GM12872 (cell line): Measurements from ENCODE around the gene ZDHHC8.

Experiments
- TF ChIP-seq, protein P1 (sequence below): IDR thresholded peaks from 3 replicates; pipeline ENCODE4 v1.5.1; 2011; ENCODE audit warnings: low read depth, mild to moderate bottlenecking, low read length, moderate library complexity; ENCODE audit not compliant: insufficient read depth

Gene ZDHHC8

DNA sequence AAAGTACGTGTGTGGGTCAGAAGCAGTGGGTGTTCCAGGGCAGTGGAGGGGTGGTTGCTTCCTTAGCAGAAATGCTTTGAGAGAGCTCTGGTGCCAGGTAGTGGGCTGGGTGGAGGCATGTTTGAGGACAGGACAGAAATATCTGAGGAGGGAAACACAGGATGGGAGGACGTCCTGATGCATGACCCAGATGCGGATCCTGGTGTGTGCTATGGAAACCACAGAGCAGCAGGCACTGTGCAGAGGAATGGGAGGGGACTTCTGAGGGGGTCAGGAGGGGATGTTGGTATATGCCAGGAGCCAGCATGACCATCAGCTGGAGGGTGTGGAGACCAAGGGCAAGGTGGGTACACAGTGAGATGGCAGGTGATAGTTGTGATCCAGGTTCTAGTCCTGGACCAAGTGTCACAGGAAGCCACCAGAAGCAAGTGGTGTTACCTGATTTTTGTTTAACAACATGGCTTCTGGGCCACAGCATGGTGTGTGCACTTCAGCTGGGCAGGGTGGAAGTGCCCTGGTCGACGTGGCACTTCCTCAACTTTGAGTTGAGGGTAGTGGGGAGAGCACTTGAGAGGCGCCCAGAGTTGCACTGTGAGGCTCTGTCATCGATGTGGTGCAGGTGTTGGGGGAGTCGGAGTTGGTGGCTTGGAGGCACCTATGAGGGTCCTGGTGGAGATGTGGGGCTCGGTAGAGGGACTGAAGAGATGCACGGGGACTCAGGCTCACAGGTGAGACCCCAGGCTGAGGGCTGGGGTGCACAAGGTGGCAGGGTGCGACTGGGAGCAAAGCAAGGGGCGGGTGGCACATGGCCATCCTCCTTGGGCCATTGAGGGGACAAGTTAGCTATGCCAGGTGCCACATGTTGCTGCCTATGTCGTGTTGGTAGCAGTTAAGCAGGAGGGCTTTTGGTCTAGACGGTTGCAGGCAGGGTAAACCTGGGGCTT, 44.0 kb upstream of the ZDHHC8 start:
- TF ChIP-seq, protein P1, sequence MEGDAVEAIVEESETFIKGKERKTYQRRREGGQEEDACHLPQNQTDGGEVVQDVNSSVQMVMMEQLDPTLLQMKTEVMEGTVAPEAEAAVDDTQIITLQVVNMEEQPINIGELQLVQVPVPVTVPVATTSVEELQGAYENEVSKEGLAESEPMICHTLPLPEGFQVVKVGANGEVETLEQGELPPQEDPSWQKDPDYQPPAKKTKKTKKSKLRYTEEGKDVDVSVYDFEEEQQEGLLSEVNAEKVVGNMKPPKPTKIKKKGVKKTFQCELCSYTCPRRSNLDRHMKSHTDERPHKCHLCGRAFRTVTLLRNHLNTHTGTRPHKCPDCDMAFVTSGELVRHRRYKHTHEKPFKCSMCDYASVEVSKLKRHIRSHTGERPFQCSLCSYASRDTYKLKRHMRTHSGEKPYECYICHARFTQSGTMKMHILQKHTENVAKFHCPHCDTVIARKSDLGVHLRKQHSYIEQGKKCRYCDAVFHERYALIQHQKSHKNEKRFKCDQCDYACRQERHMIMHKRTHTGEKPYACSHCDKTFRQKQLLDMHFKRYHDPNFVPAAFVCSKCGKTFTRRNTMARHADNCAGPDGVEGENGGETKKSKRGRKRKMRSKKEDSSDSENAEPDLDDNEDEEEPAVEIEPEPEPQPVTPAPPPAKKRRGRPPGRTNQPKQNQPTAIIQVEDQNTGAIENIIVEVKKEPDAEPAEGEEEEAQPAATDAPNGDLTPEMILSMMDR: no peak

DNA sequence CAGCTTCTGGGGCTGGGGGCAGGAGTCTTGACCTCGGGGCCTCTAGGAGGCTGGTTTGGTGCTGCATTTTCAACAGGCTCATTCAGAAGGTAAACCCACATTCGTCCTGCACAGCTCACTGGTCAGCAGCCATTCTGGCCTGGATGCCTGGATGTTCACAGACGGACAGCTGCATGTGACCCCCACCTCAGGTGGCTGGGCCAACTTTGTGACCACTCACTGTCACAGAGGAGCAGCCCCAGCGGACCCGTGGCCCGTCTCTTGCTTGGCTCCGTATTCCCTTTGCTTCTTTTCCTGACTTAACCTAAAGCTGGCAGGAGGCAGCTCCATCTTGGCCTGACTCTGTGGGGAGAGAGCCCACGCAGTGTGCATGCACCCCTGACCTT, 43.3 kb upstream of the ZDHHC8 start:
- TF ChIP-seq, protein P1: no peak

DNA sequence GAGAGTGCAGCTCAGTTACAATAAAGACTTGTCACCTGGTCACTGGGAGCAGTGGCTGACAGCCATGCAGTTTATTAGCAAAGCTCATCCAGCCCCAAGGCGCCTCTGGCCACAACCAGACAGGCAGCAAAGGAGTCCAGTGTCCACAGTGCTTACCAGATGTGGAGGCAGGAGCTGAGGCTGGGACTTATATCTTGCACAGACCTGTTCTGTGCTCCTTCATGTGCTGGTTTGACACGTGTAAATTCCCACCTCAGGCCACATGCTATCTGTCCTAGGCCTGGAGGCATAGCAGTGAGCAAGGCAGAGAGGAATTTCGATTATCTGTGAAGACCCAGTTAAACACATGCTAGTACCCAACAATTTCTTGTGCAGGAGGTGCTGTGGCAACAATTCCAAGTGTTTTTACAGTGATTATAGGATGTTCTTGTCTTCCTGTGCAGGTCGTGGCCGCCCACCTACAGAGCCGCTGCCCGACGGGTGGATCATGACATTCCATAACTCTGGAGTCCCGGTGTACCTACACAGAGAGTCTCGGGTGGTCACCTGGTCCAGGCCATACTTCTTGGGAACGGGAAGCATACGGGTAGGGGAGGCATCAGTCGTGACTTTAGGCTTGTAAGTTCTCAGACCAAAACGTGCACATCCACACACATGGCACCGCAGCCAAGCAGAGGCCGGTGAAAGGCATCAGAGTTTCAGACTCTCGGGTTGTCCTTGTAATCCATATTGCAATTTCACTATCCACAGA, 42.2 kb upstream of the ZDHHC8 start:
- TF ChIP-seq, protein P1: no peak

DNA sequence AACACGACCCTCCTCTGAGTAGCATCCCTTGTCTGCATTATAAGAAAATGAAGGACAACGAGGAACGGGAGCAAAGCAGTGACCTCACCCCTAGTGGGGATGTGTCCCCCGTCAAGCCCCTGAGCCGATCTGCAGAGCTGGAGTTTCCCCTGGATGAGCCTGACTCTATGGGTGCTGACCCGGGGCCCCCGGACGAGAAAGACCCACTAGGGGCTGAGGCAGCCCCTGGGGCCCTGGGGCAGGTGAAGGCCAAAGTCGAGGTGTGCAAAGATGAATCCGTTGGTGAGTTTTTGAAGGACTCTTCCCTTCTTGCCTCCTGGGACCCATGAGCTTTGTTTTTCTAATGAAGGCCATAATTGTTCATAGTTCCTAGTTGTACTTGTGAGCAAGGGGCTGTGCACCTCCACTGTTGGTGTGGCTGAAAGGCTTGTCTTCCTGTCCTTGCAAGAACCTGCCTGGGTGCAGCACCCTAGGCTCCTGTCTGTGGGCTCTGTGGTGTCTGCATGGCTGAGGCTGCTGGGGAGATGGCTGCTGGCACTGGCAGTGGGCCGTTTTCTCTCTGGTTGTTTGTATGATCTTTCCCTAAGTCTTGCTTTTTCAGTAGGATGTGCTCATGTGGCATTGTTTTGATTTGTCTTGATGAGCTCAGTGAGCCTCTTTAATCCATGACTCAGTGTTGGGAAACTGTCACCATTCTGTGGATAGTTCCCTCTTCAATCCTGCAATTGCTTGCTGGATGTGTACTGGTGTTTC, 41.5 kb upstream of the ZDHHC8 start:
- TF ChIP-seq, protein P1: no peak

DNA sequence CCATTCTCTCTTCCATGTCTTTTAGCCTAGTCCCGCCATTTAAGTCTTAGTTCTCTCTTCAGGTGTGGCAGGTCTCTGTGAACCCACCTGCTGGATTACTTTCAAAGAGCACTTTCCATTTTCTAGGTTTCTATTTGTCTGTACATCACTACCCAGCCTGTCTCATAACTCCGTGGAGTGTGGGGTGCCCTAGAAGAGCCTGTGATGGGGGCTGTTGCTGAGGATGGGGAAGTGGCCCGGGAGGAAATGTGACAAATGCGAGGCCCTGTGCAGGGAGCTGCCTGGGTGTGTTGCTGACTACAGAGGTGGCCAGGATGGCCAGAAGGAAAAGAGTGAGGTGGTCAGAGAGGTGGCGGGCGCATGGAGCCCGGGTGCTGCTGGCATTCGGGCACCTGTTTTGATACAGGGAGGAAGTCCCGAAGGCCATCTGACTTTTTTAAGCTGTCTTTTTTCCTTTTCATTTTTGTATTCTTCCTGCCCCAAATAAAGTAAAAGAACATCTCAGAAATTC, 40.8 kb upstream of the ZDHHC8 start:
- TF ChIP-seq, protein P1: no peak

DNA sequence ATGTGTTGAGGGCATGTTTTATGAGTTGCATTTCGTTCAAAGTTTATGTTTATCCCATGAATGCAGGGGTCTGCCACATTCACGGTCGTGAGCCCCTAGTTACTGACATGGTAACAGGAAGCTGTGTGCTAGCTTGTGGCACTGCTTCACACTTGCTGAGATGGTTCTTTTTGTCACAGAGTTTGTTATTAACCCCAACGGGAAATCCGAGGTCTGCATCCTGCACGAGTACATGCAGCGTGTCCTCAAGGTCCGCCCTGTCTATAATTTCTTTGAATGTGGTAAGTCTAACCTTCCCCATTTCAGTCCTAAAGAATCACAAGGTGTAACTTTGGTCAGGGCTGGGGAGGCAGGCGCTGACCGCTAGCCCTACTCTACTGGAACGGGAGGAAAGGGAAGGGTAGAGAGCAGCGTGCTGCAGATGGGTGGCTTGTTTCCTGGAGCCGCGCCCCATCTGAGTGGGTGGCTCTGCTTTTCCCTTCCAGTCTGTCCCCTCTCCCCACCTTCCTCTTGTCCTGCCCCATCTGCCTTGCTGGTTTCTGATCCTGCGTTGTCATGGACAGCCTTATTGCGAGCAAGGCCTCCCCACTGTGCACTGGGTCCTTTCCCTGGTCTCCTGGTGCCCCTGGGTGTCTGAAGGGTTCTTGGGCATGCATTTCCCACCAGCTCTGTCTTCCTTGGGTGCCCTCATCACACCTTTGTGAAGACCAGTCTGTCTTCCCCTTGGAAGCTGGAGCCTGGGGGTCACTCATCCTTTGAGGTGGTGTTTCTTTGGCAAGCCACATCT, 39.7 kb upstream of the ZDHHC8 start:
- TF ChIP-seq, protein P1: no peak
